IPS-NIHi7 (cell line): ENCODE results near the gene ACVR1.

Experiments
- DNase-seq: peaks from one replicate; pipeline ENCODE4 v3.0.0; 2012; ENCODE audit warnings: mixed read lengths; ENCODE audit errors: extremely low spot score

ACVR1 gene

GRCh38 chr2:157876066-157876785 is at the start of gene ACVR1:
ACVR1 (minus strand) TSS chr2:157876330; CDS start chr2:157799493, 76,837 bp downstream.
- DNase-seq, result peak; percentile 90

GRCh38 chr2:157925071-157925470 is 48.9 kb upstream of the ACVR1 start:
- no peak for DNase-seq

GRCh38 chr2:157923598-157924217 is 47.6 kb upstream of the ACVR1 start:
- DNase-seq, result no peak

DNA sequence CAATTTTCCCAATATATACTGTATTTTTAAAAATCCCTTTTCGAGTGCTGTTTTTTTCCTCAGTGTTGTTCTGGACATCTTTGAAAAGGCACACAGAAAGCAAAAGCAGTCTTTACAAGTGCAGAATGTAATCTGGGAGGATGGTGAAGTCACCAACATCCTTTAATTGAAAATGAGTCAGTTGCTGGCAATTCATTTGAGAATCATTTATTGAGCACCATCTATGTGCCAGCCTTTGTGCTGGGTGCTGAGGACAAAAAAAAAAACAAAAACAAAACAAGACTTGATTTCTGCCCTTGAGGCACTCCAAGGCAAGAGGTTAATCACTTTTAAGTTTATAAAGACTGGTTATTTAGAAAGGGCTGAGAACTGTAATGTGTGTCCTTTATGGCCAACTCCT is 46.7 kb upstream of the ACVR1 start:
- no peak for DNase-seq

GRCh38 chr2:157922336-157922735 is 46.2 kb upstream of the ACVR1 start:
- DNase-seq, result no peak

- no peak for DNase-seq
Observed at GRCh38 chr2:157920736-157921135, 44.6 kb upstream of the ACVR1 start.

- DNase-seq, result no peak
Observed at GRCh38 chr2:157919181-157919580, 43.1 kb upstream of the ACVR1 start.

DNA sequence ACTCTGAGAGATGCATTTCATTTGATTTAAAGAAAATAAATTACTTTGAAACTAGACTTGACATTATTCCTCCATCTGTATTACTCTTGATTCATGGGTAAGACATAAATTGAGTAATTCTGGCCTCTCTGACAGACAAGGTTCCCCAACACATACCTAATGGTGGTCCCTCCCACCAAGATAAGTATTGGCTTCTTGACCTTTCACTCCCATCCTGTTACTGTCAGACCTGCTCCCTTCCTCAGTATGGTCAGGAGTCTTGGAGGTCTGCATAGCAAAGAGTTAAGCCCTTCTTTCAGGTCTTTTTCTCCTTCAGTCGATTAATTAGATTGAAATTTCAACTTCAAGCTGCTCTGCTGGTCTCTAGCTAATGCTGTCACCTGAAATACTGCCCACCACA is 42.2 kb upstream of the ACVR1 start:
- no peak for DNase-seq

- no peak for DNase-seq
Observed at GRCh38 chr2:157911750-157912149, 35.6 kb upstream of the ACVR1 start.

- DNase-seq, result no peak
Observed at GRCh38 chr2:157911246-157911645, 35.1 kb upstream of the ACVR1 start.

DNA sequence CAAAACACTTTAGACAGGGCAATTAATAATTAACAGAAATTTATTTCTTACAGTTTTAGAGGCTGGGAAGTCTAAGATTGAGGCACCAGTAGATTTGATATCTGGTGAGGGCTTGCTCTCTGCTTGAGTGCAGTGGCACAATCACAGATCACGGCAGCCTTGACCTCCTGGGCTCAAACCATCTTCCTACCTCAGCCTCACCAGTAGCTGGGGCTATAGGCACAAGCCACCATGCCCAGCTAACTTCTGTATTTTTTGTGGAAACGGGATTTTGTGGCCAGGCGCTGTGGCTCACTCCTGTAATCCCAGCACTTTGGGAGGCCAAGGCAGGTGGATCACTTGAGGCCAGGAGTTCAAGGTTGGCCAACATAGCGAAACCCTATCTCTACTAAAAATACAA is 29.0 kb upstream of the ACVR1 start:
- no peak for DNase-seq

DNA sequence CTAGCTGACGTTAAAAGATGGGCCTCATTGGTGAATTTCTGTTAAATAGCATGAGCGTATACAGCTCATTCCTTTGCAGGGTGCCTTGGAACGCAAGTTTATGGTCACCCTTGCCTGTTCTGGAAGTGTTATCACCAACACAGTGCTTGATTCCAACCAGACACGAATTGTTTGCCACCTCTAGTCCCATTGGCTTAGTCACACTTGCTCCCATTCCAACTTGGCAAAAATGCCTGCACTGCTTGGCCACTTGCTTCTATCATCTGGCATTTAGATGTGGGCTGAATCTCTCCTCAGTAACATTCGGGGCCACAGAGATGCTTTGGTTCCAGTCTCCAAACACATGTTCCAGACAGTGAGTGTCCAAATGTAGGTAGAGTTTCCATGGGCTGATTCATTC is 27.5 kb upstream of the ACVR1 start:
- no peak for DNase-seq

DNA sequence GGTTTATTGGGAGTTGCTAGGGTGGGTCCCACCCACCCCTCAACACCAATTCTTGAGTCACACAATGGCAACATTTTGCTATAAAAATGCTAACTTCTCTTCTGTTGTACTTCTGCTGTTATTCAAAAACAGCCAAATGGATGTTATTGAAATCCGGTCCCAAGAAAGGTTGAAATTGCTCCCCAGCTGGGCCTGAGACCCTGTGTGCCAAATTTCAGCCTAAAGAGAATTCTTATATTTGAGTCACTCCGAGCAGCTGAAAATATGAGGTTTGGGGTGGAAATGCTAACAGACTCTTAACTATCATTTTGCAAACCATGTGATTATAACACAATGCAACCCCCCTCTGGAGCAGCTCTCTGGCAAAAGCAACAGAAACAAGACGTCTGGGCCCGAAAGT is 27.0 kb upstream of the ACVR1 start:
- no peak for DNase-seq

DNA sequence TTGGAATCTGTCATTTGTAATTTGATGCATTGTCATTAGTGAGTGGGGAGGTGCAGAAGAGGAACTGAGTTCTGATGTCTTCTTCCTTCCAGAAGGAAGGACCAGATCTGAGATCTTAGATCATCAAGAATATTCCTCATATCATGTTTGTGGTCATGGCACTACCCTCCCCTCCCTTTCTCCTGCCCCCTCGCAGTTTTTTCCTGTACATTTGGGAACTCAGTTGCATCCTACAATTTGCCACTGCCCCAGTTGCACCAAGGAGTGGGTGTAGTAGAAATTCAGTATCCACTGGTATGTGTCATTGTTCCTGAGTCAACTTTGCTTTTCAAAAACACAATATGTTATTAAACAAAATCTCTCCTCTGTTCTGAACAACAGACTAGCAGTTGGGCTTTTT is 26.6 kb upstream of the ACVR1 start:
- DNase-seq, result no peak

- peak; percentile 34 for DNase-seq
Observed at GRCh38 chr2:157901325-157901724, 25.2 kb upstream of the ACVR1 start.

DNA sequence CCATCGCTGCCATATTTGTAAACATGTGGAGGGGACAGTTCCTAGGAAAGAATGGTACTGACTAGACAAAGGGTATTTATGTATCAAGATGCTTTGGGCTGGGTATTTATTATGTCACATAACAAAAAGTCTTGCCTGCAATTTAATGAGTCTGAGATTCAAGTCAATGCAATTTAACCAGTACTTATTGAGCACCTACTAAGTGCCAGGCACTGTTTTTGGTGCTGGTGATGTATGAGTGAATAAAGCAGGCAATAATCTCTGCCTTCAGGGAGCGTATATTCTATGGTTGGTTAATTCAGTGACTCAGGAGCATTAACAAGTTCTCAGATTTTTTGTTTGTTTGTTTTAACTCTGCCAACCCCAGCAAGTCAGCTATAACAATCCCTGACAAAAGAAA is 24.6 kb upstream of the ACVR1 start:
- DNase-seq, result no peak

DNA sequence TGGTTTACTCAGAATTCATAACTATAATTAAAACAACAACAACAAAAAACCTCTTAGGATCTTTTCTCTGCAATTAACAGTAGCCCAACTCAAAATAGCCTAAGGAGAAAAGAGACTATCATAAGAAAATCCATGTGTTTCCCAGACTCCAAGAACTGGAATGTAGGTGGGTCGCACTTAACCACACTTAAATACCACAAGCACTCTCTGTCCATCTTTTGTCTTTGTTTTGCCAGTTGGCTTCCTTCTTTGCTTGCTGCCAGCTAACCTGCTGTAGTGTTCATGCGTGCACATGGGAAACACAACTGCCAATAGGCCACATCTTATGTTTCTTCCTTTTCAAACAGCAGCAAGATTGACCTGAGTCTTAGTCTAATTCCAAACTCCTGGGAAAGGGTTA is 24.1 kb upstream of the ACVR1 start:
- no peak for DNase-seq

DNA sequence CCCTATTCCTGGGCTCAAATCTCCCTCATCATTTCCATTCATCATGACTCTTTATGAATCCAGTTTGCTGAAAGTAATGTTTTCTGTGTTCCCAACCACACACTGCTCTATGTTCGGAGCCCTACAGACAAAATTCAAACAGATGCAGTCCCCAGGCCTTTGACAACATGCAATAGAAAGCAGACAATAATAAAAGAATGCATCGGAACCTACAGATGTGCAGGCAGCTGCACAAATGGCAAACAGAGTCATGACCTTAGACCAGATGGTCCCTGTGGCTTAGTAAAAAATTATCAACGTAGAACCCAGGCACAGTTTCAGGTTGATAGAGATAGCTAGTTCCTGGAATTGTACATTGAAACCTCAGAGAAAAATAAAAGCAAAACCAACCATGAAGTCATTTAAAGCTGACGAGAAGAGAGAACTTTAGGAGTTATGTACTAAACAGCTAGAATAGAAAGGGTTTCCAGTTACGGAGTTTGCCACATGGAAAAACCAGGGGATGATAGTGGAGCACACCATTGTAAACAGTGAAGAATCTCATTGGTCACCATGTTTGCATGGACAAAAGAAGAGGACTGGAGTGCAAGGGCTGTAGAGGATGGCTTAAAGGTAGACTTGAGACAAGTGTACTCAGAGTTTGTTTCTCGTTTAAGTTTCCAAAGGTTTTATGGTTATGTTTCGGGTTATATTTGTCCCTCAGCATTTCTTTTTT is 23.2 kb upstream of the ACVR1 start:
- no peak for DNase-seq

- no peak for DNase-seq
Observed at GRCh38 chr2:157898591-157898996, 22.5 kb upstream of the ACVR1 start.

DNA sequence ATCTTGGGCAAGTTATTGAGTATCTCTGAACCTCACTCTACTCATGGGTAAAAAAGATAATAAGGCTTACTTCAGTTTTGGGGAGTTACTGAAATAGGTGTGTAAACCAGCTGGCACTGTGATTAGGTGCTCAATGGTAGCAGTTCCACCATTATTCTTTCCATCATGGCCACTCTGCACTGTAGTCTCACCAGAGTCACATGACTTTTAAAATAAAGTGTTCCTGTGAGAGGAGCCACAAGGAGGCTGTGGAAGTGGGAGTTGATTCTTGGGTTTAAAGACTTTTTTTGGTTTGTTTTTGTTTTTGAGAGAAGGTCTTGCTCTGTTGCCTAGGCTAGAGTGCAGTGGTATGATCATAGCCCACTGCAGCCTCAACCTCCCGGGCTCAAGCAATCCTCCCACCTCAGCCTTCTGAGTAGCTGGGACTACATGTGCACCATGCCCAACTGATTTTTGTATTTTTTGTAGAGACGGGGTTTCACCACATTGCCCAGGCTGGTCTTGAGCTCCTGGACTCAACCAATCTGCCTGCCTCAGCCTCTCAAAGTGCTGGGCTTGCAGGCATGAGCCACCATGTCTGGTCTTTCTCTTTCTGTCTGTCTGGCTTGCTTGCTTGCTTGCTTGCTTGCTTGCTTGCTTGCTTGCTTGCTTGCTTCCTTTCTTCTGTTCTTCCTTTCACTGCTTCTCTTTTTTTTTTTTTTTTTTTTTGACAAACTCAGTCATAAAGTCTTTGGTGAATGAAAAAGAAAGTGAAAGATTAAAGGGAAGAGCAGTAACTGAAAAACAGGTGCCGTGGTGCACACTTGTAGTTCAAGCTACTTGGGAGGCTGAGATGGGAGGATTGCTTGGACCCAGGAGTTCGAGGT is 21.2 kb upstream of the ACVR1 start:
- DNase-seq, result no peak

GRCh38 chr2:157895531-157895930 is 19.4 kb upstream of the ACVR1 start:
- DNase-seq, result no peak
